NCI-H2227 (cell line): ENCODE data around the gene XG.

Experiments
- DNase-seq: peaks from one replicate; lab custom pipeline; 2025; ENCODE audit not compliant: unreplicated experiment; lab: John Stamatoyannopoulos, UW

The XG gene

DNA sequence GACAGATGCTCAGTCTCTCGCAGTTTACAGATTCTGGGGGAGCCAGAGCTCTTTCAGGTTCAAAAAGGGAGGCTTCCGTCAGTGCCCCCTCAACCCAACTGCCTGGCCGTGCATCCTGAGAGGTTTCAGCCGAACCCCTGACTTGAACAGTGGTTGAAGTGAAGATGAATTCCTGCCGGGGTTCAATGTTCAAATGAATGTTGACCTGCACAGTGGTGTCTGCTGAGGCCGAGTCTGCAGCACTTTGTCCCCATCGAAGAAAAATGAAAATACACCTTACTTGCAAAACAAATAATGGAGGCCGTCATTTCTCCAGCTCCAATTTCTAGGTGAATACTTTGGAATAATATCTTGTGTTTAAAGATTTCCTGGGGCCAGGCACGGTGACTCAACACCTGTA, 110.6 kb downstream of the XG start:
- DNase-seq = no peak

DNA sequence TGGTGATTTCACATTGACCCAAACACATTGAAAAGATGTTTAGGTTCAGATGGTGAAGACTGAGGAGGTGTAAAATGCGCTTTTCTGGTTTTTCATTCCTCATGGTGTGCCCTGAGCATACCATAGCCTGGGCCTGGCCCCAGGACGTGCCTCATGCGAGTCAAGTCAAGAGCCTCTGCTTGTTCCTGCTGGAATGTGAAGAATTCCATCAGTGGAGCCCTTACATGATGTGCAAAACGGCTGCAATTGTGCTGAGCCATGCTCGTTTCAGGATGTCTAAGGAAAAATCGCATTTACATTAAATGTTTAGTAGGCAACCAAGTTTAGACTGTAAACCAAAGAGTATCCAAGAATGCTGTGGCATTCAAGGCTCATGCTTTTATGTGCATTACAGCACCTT, 111.8 kb downstream of the XG start:
- DNase-seq = no peak
